Measurements from ENCODE around the gene FCRL2. TPM values are rescaled to one million over a fixed set of nuclear protein-coding genes. Genes with fewer than 3 reads are reported as not detected.

Gene FCRL2
- total RNA-seq, 1 donor from 2014 or later: not detected

- Histone ChIP-seq H3K4me1 (no peaks in the 10 kb centered on the region), H3K4me3 (no peak overlapping the region), H3K36me3 (no peaks in the 10 kb centered on the region), H3K9me3 (replicated peaks) (peaks cover 10% of the 10 kb centered on the region), H3K27me3 (ENCODE audit: low read depth) (no peaks in the 10 kb centered on the region), H3K27ac (replicated peaks) (no peak overlapping the region)
- intact Hi-C loops (cut with micrococcal nuclease): no loop called here
- DNase-seq: no peak
- no peak for TF ChIP-seq CTCF (IDR thresholded peaks at IDR 0.05; ENCODE audit: borderline replicate concordance)
Measured at GRCh38 chr1:157732755-157733154, 44.2 kb downstream of the FCRL2 start.

- Histone ChIP-seq H3K4me3 (no peak overlapping the region), H3K9me3 (replicated peaks) (peaks cover 22% of the 10 kb centered on the region), H3K27me3 (ENCODE audit: low read depth) (peaks cover 9% of the 10 kb centered on the region), H3K27ac (replicated peaks) (no peak overlapping the region), H3K4me1 (no peaks in the 10 kb centered on the region), H3K36me3 (no peaks in the 10 kb centered on the region)
- no peak for DNase-seq
- no peak for TF ChIP-seq CTCF (IDR thresholded peaks at IDR 0.05; ENCODE audit: borderline replicate concordance)
- intact Hi-C loops (cut with micrococcal nuclease): no loop called here
Measured at GRCh38 chr1:157725221-157725577, 51.7 kb downstream of the FCRL2 start.

- Histone ChIP-seq H3K36me3 (no peaks in the 10 kb centered on the region), H3K4me3 (no peak overlapping the region), H3K27ac (replicated peaks) (no peak overlapping the region), H3K9me3 (replicated peaks) (peaks cover 22% of the 10 kb centered on the region), H3K27me3 (ENCODE audit: low read depth) (peaks cover 9% of the 10 kb centered on the region), H3K4me1 (no peaks in the 10 kb centered on the region)
- no peak for DNase-seq
- intact Hi-C loops (cut with micrococcal nuclease): no loop called here
- no peak for TF ChIP-seq CTCF (IDR thresholded peaks at IDR 0.05; ENCODE audit: borderline replicate concordance)
Measured at GRCh38 chr1:157724537-157725220, 52.3 kb downstream of the FCRL2 start.

GRCh38 chr1:157723157-157723556, 53.8 kb downstream of the FCRL2 start:
- H3K27ac ChIP-seq (replicated peaks): no peak overlapping the region
- H3K9me3 ChIP-seq (replicated peaks): peaks cover 22% of the 10 kb centered on the region
- no peak overlapping the region for H3K4me3 ChIP-seq
- DNase-seq: no peak
- H3K36me3 ChIP-seq: no peaks in the 10 kb centered on the region
- no peaks in the 10 kb centered on the region for H3K4me1 ChIP-seq
- H3K27me3 ChIP-seq (ENCODE audit: low read depth): peaks cover 9% of the 10 kb centered on the region
- TF ChIP-seq CTCF (IDR thresholded peaks at IDR 0.05; ENCODE audit: borderline replicate concordance): no peak
- intact Hi-C loops (cut with micrococcal nuclease): no loop called here

GRCh38 chr1:157721985-157722384, 54.9 kb downstream of the FCRL2 start:
- H3K9me3 ChIP-seq (replicated peaks): peaks cover 22% of the 10 kb centered on the region
- peaks cover 5% of the 10 kb centered on the region for H3K27me3 ChIP-seq (ENCODE audit: low read depth)
- no peak for DNase-seq
- H3K4me3 ChIP-seq: no peak overlapping the region
- no peak for TF ChIP-seq CTCF (IDR thresholded peaks at IDR 0.05; ENCODE audit: borderline replicate concordance)
- H3K27ac ChIP-seq (replicated peaks): no peak overlapping the region
- intact Hi-C loops (cut with micrococcal nuclease): no loop called here
- no peaks in the 10 kb centered on the region for H3K36me3 ChIP-seq
- H3K4me1 ChIP-seq: no peaks in the 10 kb centered on the region
